Gastrocnemius medialis (tissue), 4 donors: Measurements from ENCODE around the gene UTRN.

Source experiments
- CTCF ChIP-seq, 5 experiments: fragments of 450-650 bp in 3 of 5; fragments of 200-600 bp in 2 of 5; sonication (generic) in 2 of 5; IDR thresholded peaks in 4 of 5; conservative IDR thresholded peaks in 1 of 5; 1 replicate in 4 of 5; 2 replicates in 1 of 5; pipeline ENCODE4 v1.5.1; 2016 to 2019; ENCODE audit warnings: antibody characterized with exemption in 5 of 5, mild to moderate bottlenecking in 3 of 5, moderate library complexity in 3 of 5
- POLR2A ChIP-seq, 2 donors: fragments of 450-650 bp; IDR thresholded peaks; one replicate each; pipeline ENCODE4 v1.6.1; 2017; ENCODE audit warnings: antibody characterized with exemption in 2 of 2, mild to moderate bottlenecking in 2 of 2, moderate library complexity in 2 of 2

GRCh38 chr6:144295211-144295610, 10.1 kb downstream of the UTRN start:
- TF ChIP-seq CTCF (IDR thresholded peaks at IDR 0.05 in 4 of 5, conservative IDR thresholded peaks at IDR 0.05 in 1 of 5) (no peak), POLR2A (IDR thresholded peaks at IDR 0.05) (no peak)
